Renal pelvis (tissue), 4 donors: Measurements from ENCODE around the gene PIAS4. TPM values are rescaled to one million over a fixed set of nuclear protein-coding genes. Genes with fewer than 3 reads are reported as not detected.

ENCODE experiments used
- DNase-seq: peaks from one replicate; pipeline ENCODE4 v3.0.0-alpha.2; 2013
- polyA plus RNA-seq, 3 donors: library from polyadenylated mRNA; unstranded; fragments of 120-200 nt; gene quantifications; one replicate each; pipeline ENCODE4 v1.2.1, GENCODE V29; 2013; ENCODE audit not compliant: insufficient read length in 3 of 3

The PIAS4 gene
- polyA plus RNA-seq, 3 donors, result 32.4 to 42.4 (median 36.2) TPM

GRCh38 chr19:4018140-4018613, 10.6 kb downstream of the PIAS4 start:
- DNase-seq, result no peak

GRCh38 chr19:4018775-4019504, 11.4 kb downstream of the PIAS4 start:
- no peak for DNase-seq

GRCh38 chr19:4019578-4019977, 12.0 kb downstream of the PIAS4 start:
- no peak for DNase-seq

- no peak for DNase-seq
Observed at GRCh38 chr19:4023600-4024398, 16.3 kb downstream of the PIAS4 start.

GRCh38 chr19:4025317-4025716, 17.8 kb downstream of the PIAS4 start:
- no peak for DNase-seq

- DNase-seq, result no peak
Observed at GRCh38 chr19:4027146-4027545, 19.6 kb downstream of the PIAS4 start.

GRCh38 chr19:4028334-4029246, 21.1 kb downstream of the PIAS4 start:
- DNase-seq, result no peak

GRCh38 chr19:4029247-4029614, 21.7 kb downstream of the PIAS4 start:
- no peak for DNase-seq

- no peak for DNase-seq
Observed at GRCh38 chr19:4030552-4030951, 23.0 kb downstream of the PIAS4 start.

- DNase-seq, result no peak
Observed at GRCh38 chr19:4030981-4031380, 23.4 kb downstream of the PIAS4 start.

- no peak for DNase-seq
Observed at GRCh38 chr19:4031420-4031819, 23.9 kb downstream of the PIAS4 start.

- no peak for DNase-seq
Observed at GRCh38 chr19:4032436-4032835, 24.9 kb downstream of the PIAS4 start.

GRCh38 chr19:4033028-4033956, 25.8 kb downstream of the PIAS4 start:
- DNase-seq, result no peak

GRCh38 chr19:4034048-4035017, 26.8 kb downstream of the PIAS4 start:
- DNase-seq, result no peak

GRCh38 chr19:4035018-4035566, 27.6 kb downstream of the PIAS4 start:
- DNase-seq, result no peak

GRCh38 chr19:4035582-4035981, 28.0 kb downstream of the PIAS4 start:
- no peak for DNase-seq

- DNase-seq, result no peak
Observed at GRCh38 chr19:4036576-4037300, 29.2 kb downstream of the PIAS4 start.

- no peak for DNase-seq
Observed at GRCh38 chr19:4037301-4037949, 29.9 kb downstream of the PIAS4 start.
